ENCODE results near the gene ADAMTS19. TPM values are rescaled to one million over a fixed set of nuclear protein-coding genes. Genes with fewer than 3 reads are reported as not detected.

ADAMTS19 gene
- total RNA-seq, 1 experiment from 2014 or later = 20.3 TPM

GRCh38 chr5:129460672-129460935 lies 506 bp downstream of the ADAMTS19 start:
- Histone ChIP-seq H3K79me2 (ENCODE audit: insufficient read depth, low read length) (peaks cover 10% of the 10 kb centered on the region), H4K5ac (ENCODE audit: insufficient read length, low read depth, low read length) (peak overlapping the region; percentile 88), H3K4me2 (ENCODE audit: insufficient read depth, insufficient read length, low read length) (peak overlapping the region; percentile 95), H2AK5ac (ENCODE audit: insufficient read length, low read length) (no peak overlapping the region), H2BK120ac (ENCODE audit: low read depth, low read length, poor library complexity, severe bottlenecking) (no peak overlapping the region), H3K27me3 (ENCODE audit: insufficient read depth, low read length) (no peaks in the 10 kb centered on the region), H2BK12ac (ENCODE audit: insufficient read length, low read depth, low read length) (no peak overlapping the region), H2BK20ac (ENCODE audit: low read depth, low read length, poor library complexity, severe bottlenecking) (no peak overlapping the region), H3K56ac (ENCODE audit: insufficient read length, low read depth, low read length) (no peak overlapping the region), H4K20me1 (ENCODE audit: control insufficient read depth, insufficient read depth, insufficient read length) (no peaks in the 10 kb centered on the region), H3K79me1 (ENCODE audit: insufficient read depth, low read depth, low read length, poor library complexity, severe bottlenecking) (peaks cover 3% of the 10 kb centered on the region), H3K9me3 (ENCODE audit: control insufficient read depth, low read depth, low read length) (no peaks in the 10 kb centered on the region), H3K23me2 (ENCODE audit: insufficient read length, low read depth, low read length, poor library complexity, severe bottlenecking) (peaks cover 15% of the 10 kb centered on the region), H2BK5ac (ENCODE audit: insufficient read length, low read length) (no peak overlapping the region), H3K14ac (ENCODE audit: insufficient read depth, low read length) (peak overlapping the region; percentile 92; the same call in 1 of the 2 replicates), H3K9ac (ENCODE audit: extremely low read depth, insufficient read length, low read length) (peak overlapping the region; percentile 97), H3K4ac (ENCODE audit: low read depth, low read length) (no peak overlapping the region), H3K18ac (ENCODE audit: insufficient read length, low read depth, low read length) (peak overlapping the region; percentile 16), H2AFZ (ENCODE audit: low read length) (no peak overlapping the region), H3K23ac (ENCODE audit: insufficient read length, low read depth, low read length) (no peak overlapping the region), H3K4me1 (ENCODE audit: insufficient read depth, low read length) (peaks cover 5% of the 10 kb centered on the region; the same call in 1 of the 2 replicates), H3K27ac (ENCODE audit: insufficient read length, low read depth, low read length) (no peak overlapping the region), H4K91ac (ENCODE audit: insufficient read length, low read depth, low read length) (no peak overlapping the region), H4K8ac (replicated peaks; ENCODE audit: insufficient read length, low read depth, low read length) (no peak overlapping the region), H3T11ph (ENCODE audit: low read length) (no peak overlapping the region), H2BK15ac (ENCODE audit: low read depth, low read length) (no peak overlapping the region)
- Mint-ChIP-seq H3K27ac (peak overlapping the region in 2 of 3 experiments; percentile 91 to 99; a peak in 5 of 7 replicates), H3K4me3 (peak overlapping the region; percentile 98 to 99), H3K9me3 (no peaks in the 10 kb centered on the region; a peak in 2 of 5 replicates), H3K36me3 (ENCODE audit: insufficient read depth in 1 of 3, low read depth in 3 of 3) (peaks cover 3 to 7% (median 5%) of the 10 kb centered on the region in 3 experiments; a peak in 4 of 7 replicates), H3K4me1 (peaks cover 38% of the 10 kb centered on the region in 2 experiments), H3K27me3 (ENCODE audit: low read depth) (peaks cover 3% of the 10 kb centered on the region; the same call in 1 of the 2 replicates)
- no peak for DNase-seq
- TF ChIP-seq CTCF (conservative IDR thresholded peaks at IDR 0.05) = no peak
- WGBS (ENCODE audit: extremely low coverage, insufficient read length, low lambda C conversion rate) = no CpG with 5 or more reads among the region's 10 CpGs
